Measurements from ENCODE around the gene CD2BP2. TPM values are rescaled to one million over a fixed set of nuclear protein-coding genes. Genes with fewer than 3 reads are reported as not detected.

CD2BP2 gene
- total RNA-seq, 1 donor from 2014 or later = 69.0 TPM

DNA sequence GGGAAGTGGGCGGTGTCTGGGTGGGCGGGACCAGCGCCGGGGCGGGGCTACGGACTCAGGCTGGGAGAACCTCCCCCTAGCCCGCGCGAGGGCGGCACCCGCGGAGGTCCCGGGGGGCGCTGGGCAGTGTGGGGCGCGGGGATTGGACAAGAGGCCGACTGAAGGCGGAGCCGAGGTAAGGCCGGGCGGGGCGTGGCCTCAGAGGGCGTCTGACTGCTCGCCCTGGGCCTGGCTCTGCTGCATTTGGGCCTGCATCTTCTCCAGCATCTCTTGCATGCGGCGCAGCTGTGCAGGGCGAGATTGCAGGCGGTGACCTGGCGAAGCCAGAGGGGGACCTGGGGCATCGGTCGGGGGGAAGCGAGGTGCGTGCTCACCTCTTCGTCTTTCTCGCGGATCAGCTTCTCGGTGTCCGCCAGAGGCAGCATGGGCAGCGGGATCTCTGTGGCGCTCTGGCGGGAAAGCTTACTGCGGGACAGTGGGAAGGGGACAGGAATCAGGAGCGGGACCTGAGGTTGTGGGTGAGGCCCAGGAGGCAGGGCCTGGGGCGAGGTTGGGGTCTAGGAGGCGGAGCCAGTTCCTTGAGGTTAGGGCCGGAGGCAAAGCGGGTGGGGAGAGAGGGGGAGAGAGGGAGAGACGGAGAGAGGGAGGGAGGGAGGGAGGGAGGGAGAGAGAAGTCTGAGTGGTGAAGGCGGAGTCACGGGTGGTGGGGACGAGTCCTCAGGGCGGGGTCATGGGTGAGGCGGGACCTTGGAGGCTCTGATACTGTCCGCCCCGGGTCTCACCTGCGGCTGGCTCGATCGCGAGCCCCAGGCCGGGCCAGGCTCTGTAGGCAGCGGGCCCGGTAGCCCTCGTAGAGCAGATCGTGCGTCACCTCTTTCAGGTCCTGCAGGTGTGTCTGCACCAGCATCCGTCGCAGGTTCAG, 23.4 kb upstream of the CD2BP2 start:
- DNase-seq (ENCODE audit: low spot score) = peak; percentile 99

GRCh38 chr16:30377812-30378235, 22.7 kb upstream of the CD2BP2 start:
- peak; percentile 95 for DNase-seq (ENCODE audit: low spot score)

DNA sequence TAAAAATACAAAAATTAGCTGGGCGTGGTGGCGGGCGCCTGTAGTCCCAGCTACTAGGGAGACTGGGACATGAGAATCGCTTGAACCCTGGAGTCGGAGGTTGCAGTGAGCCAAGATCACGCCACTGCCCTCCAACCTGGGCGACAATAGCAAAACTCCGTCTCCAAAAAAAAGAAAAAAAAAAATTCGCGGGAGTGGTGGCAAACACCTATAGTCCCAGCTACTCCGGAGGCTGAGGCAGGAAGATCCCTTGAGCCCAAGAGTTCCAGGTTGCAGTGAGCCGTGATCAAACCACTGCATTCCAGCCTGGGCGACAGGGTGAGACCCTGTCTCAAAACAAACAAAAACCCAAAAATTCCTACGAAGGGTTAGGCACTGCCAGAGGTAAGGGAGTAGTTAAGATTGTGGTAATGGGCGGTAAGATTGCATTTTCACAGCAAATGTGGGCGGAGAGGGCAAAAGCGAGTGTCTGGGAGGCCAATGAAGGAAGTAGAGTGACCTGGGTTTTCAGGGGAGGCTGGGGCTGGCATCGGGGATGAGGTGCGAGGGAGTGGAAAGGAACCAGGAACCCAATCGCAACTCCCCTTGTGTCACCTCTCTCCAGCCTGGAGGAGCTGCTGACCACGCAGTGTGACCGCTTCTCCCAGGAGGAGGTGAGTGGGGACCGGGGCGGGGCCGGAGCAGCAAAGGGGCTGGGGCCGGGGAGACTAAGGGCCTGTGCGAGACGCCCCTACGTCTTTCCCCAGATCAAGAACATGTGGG, 22.1 kb upstream of the CD2BP2 start:
- DNase-seq (ENCODE audit: low spot score) = no peak

DNA sequence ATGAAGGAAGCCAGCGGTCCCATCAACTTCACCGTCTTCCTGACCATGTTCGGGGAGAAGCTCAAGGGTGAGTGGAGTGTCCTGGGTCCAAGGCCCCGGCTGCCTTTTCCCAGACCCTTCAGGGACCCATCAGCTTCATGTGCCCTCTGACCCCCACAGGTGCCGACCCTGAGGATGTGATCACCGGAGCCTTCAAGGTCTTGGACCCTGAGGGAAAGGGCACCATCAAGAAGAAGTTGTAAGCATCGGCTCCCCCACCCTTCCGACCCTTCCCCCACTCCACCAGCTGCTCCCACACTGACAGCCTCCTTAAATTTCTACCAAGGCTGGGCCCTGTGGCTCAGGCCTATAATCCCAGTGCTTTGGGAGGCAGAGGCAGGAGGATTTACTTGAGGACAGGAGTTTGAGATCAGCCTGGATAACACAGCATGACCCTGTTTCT, 21.4 kb upstream of the CD2BP2 start:
- no peak for DNase-seq (ENCODE audit: low spot score)

DNA sequence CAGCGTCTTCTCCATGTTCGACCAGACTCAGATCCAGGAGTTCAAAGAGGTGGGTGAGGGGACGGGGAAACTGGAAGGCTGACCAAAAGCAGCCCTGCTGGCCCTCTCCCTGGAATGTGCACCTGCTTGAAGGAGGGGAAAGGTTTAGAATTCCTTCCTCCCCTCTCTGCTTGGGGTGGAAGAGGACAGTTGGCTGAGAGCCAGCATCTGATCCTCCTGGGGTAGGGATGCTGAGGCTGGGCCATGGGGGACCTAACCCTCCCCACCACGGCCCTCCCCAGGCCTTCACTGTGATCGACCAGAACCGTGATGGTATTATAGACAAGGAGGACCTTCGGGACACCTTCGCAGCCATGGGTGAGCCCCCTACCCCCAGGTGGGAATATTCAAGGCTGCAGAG, 20.8 kb upstream of the CD2BP2 start:
- DNase-seq (ENCODE audit: low spot score) = no peak

- no peak for DNase-seq (ENCODE audit: low spot score)
Observed at GRCh38 chr16:30374538-30374937, 19.4 kb upstream of the CD2BP2 start, which contains the start of gene MYL11. Gene MYL11, plus strand, starts transcription at chr16:30374802. Its CDS starts 56 bp downstream, at chr16:30374858.

DNA sequence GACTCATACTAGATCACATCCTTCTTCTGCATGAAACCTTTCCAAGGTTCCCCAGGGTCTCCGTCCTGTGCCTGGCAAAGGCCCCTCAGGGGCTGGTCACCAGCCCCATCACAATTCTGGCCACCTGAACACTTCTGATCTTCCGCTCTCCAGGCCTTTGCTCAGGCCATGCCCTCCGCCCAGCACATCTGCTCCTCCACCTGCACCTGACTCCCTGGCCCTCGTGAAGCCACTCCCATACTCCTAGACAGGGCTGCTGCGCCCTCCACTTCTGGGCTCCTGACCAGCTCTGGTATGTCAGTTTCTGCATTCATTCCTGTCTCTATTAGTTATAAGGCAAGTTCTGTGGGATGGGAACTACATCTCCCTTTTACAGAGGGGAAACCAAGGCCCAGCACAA, 17.6 kb upstream of the CD2BP2 start:
- no peak for DNase-seq (ENCODE audit: low spot score)

- no peak for DNase-seq (ENCODE audit: low spot score)
Observed at GRCh38 chr16:30372038-30372712, 17.1 kb upstream of the CD2BP2 start.

GRCh38 chr16:30371248-30371816, 16.2 kb upstream of the CD2BP2 start:
- no peak for DNase-seq (ENCODE audit: low spot score)

DNA sequence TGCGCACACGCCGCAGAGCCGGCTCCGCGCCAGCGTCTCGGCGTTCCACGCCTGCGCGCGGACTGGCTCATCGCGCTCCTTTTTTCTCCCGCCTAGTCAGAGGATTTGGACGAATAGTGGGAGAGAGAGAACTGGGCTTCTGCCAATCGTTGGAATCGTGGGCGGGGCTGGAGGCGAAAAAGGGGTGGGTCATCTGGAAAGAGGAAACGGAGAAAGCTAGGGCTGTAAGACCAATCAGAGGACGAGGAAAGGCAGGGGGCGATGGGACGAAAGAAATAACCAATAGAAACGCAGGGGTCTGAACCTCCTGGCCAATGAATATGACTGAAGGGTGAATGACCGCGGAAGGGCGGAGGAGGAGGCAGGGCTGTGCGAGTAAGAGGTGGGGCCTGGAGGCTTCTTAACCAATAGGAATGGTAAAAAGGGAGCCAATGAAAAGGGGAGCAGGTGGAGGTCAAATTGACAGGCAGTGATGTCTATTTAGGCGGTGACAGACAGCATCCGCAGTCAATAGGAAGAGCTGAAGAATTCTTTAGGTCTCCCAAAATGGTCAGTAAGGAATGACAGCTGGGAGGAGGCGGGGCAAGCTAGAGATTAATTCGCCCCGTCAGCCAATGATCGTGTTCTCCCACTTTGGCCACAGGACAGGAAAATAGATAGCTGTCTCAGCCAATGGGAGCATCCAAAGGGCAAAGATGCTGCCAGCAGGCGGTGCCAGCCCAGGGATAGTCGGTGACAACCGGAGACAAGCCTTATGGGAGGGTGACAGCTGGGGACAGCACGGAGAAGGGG, 15.5 kb upstream of the CD2BP2 start, which contains the start of gene TBC1D10B:
TSS of gene TBC1D10B (minus strand) at position 39 of the 792 bp plus-strand sequence. CDS start 311 bp downstream, outside the sequence.
- DNase-seq (ENCODE audit: low spot score) = peak; percentile 100

DNA sequence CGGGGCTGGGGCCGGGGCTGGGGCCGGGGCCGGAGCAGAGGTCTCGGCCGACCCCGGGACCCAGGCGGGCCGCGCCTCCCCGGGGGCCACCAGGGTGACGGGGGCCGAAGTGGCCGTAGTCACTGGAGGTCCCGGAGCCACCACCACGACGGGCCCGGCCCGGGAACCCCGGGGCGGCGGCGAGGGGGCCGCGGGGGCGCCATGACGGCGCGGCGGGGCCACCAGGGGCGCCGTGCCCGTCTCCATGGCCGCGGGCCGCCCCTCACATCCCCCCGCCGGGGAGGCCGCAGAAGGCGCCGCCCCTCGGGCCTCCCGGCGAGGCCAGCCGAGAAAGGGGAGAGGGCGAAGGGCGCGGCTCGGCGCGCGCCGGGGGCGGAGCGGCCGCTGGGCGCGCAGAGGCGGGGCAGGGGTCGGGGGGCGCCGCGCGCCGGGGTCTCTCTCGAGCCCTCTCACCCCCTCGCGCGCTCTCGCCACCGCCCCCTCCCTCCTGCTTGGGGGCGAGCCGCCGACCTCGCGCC, 14.9 kb upstream of the CD2BP2 start:
- no peak for DNase-seq (ENCODE audit: low spot score)

GRCh38 chr16:30369091-30369937, 14.2 kb upstream of the CD2BP2 start:
- no peak for DNase-seq (ENCODE audit: low spot score)

GRCh38 chr16:30368792-30369090, 13.6 kb upstream of the CD2BP2 start:
- DNase-seq (ENCODE audit: low spot score) = no peak

DNA sequence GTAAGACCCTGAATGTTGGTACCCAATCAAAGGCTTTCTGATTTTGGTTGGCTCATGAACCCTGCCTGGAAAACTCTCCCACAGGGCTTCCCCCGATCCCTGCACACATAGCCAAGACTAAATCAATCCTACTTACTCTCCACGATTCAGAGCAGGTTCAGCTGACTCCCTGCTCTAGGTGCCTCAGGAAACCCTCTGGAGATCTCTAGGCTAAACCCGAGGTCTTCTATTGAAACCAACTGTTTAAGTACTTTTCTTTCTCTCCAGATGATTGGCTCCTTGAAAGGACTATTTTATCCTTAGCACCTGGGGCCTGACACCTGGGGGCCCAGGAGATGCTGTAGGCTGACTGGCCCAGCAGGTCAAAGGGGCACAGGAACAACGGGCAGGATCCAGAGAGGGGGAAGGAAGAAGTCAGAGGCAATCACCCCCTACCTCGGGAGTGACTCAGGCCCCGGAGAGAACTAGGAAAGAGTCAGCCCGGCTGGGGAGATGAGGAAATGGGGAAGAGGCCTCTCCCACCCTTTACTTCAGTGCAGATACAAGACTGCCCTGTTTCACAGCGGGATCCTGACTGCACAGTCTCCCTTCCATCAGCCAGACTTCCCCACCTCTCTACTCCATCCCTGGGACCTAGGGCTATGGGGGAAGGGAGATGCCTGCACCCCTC, 13.1 kb upstream of the CD2BP2 start:
- no peak for DNase-seq (ENCODE audit: low spot score)

GRCh38 chr16:30367349-30368009, 12.4 kb upstream of the CD2BP2 start:
- no peak for DNase-seq (ENCODE audit: low spot score)

GRCh38 chr16:30366511-30366910, 11.4 kb upstream of the CD2BP2 start:
- no peak for DNase-seq (ENCODE audit: low spot score)

DNA sequence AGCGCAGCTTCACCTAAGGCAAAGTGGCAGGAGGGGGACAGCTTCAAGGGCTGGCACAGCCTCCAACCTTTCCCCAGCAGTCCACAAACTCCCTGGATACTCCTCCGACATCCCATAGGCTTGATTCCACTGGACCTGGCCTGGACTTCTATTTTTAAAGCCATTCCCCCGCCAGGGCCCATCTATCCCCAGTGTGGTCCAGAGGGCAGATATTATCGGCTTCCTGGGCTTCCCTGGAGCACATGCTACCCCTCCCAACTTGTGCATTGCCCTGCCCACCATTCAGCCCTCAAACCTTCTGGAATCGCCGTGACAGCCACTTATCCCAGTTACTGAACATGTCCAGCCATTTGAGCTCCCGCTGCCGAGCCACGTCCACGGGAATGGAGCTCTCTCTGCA, 10.1 kb upstream of the CD2BP2 start:
- DNase-seq (ENCODE audit: low spot score) = no peak

- no peak for DNase-seq (ENCODE audit: low spot score)
Observed at GRCh38 chr16:30361180-30361579, 6.1 kb upstream of the CD2BP2 start.

DNA sequence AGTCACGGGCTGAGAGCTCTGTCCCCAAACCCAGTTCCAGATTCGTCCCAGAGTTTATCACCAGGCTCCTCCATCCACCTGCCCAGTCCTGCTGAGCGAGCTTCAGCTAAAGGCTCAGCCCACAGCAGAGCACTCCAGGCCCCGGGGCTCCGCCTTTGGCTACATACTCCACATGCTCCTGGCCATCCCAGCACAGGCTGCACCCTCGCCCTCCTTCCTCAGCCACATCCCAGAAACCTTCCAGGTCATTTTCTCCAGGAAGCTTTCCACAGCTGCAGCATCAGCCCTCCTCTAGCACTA, 4.7 kb upstream of the CD2BP2 start:
- no peak for DNase-seq (ENCODE audit: low spot score)
